Measurements from ENCODE around the gene HSPA1L.

The HSPA1L gene

DNA sequence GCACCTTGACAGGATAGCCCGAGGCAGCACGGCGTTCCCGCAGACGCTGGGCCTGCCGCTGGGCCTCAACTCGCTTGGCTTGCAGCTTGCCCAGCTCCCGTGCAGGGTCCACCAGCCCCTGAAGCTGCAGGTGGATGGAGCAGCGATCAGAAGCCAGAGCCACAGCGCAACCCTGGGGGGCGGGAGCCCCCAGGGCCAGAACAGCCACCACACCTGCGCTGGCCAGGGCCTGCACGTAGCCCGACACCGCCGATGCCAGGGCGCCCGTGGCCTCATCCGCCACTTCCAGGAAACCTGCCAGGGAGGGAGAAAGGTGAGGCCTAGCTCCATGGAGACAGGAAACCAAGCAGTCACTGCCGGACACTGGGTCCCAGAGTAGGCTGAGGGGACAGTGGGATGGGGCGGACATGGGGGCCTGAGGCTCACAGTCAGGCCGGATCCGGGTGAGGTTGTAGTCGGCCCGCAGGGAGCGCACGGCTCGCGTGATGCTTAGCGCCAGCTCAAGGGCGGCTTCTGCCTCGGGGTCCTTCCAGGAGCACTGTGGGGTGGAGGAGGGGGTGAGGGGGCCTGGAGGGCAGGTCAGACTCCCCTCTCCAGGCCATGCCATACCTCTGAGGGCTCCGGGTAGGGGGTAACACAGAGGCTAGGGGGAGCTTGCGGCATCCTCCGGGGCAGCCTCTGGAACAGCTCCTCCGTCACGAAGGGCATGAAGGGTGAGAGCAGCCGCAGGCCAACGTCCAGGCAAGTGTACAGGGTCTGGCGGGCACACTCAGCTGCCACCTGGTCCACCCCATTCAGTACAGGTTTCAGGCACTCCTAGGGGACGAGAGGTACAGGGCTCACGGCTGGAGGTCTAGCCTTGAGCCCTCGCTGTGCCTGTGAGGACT lies 35.8 kb downstream of the HSPA1L start:
- Histone ChIP-seq H3K4me2 (ENCODE audit: low read length) (no peak overlapping the region), H3F3A (ENCODE audit: insufficient read depth, low read length) (no peaks in the 10 kb centered on the region), H3K4me3 (ENCODE audit: low read depth, low read length, poor library complexity, severe bottlenecking) (no peak overlapping the region), H3K36me3 (ENCODE audit: insufficient read depth, low read length) (peaks cover 67% of the 10 kb centered on the region), H3K4me1 (ENCODE audit: insufficient read depth, low read length, severe bottlenecking) (peaks cover 9% of the 10 kb centered on the region), H3K79me2 (ENCODE audit: insufficient read depth, low read length) (no peaks in the 10 kb centered on the region), H4K20me1 (ENCODE audit: insufficient read depth, low read length) (no peaks in the 10 kb centered on the region), H2AFZ (ENCODE audit: low read length) (no peak overlapping the region), H3K27ac (ENCODE audit: low read depth, low read length, poor library complexity, severe bottlenecking) (no peak overlapping the region), H3K27me3 (ENCODE audit: insufficient read depth, low read length) (no peaks in the 10 kb centered on the region), H3K9me3 (ENCODE audit: low read length) (no peaks in the 10 kb centered on the region), H3K9ac (ENCODE audit: low read length) (no peak overlapping the region), H3K9me2 (ENCODE audit: low read depth, low read length) (no peaks in the 10 kb centered on the region)
- TF ChIP-seq, protein P1, sequence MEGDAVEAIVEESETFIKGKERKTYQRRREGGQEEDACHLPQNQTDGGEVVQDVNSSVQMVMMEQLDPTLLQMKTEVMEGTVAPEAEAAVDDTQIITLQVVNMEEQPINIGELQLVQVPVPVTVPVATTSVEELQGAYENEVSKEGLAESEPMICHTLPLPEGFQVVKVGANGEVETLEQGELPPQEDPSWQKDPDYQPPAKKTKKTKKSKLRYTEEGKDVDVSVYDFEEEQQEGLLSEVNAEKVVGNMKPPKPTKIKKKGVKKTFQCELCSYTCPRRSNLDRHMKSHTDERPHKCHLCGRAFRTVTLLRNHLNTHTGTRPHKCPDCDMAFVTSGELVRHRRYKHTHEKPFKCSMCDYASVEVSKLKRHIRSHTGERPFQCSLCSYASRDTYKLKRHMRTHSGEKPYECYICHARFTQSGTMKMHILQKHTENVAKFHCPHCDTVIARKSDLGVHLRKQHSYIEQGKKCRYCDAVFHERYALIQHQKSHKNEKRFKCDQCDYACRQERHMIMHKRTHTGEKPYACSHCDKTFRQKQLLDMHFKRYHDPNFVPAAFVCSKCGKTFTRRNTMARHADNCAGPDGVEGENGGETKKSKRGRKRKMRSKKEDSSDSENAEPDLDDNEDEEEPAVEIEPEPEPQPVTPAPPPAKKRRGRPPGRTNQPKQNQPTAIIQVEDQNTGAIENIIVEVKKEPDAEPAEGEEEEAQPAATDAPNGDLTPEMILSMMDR (IDR thresholded peaks at IDR 0.05; ENCODE audit: low read length), result no peak
- no peak for TF ChIP-seq EZH2 (IDR thresholded peaks at IDR 0.05; ENCODE audit: borderline replicate concordance, low read length)

DNA sequence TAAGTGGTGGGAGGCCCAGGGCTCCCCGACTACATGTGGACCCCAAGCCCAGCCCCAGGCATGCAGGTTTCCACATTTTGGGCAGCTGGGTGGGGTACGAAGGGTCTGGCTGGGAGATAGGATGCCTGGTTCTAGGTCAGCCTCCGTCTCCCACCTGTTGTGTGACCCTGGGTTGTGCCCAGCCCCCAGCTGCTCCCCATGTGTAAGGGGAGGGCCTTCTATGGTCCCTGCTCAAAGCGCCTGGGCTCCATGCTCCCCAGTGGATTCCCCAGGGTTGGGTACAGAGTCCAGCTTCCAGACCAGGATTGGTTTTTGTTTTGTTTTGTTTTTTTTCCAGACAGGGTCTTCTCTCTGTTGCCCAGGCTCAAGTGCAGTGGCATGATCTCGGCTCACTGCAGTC lies 36.9 kb downstream of the HSPA1L start:
- H3K36me3 ChIP-seq (ENCODE audit: insufficient read depth, low read length), result peaks cover 57% of the 10 kb centered on the region

GRCh38 chr6:31777667-31778050 lies 37.4 kb downstream of the HSPA1L start:
- no peak overlapping the region for H3K4me3 ChIP-seq (ENCODE audit: low read depth, low read length, poor library complexity, severe bottlenecking)
- H3K36me3 ChIP-seq (ENCODE audit: insufficient read depth, low read length), result peaks cover 52% of the 10 kb centered on the region
- H4K20me1 ChIP-seq (ENCODE audit: insufficient read depth, low read length), result no peaks in the 10 kb centered on the region
- H2AFZ ChIP-seq (ENCODE audit: low read length), result no peak overlapping the region
- H3K4me2 ChIP-seq (ENCODE audit: low read length), result no peak overlapping the region
- H3K27ac ChIP-seq (ENCODE audit: low read depth, low read length, poor library complexity, severe bottlenecking), result no peak overlapping the region
- H3K9ac ChIP-seq (ENCODE audit: low read length), result no peak overlapping the region
- H3K27me3 ChIP-seq (ENCODE audit: insufficient read depth, low read length), result no peaks in the 10 kb centered on the region
- H3K4me1 ChIP-seq (ENCODE audit: insufficient read depth, low read length, severe bottlenecking), result peaks cover 9% of the 10 kb centered on the region
- H3K9me2 ChIP-seq (ENCODE audit: low read depth, low read length), result no peaks in the 10 kb centered on the region
- H3F3A ChIP-seq (ENCODE audit: insufficient read depth, low read length), result no peaks in the 10 kb centered on the region
- no peaks in the 10 kb centered on the region for H3K79me2 ChIP-seq (ENCODE audit: insufficient read depth, low read length)
- no peaks in the 10 kb centered on the region for H3K9me3 ChIP-seq (ENCODE audit: low read length)
- no peak for TF ChIP-seq EZH2 (IDR thresholded peaks at IDR 0.05; ENCODE audit: borderline replicate concordance, low read length)
- TF ChIP-seq, protein P1 (IDR thresholded peaks at IDR 0.05; ENCODE audit: low read length), result no peak

More for the DNA sequence above, 36.9 kb downstream of the HSPA1L start:
- H3K4me1 ChIP-seq (ENCODE audit: insufficient read depth, low read length, severe bottlenecking), result peaks cover 9% of the 10 kb centered on the region
- no peaks in the 10 kb centered on the region for H3F3A ChIP-seq (ENCODE audit: insufficient read depth, low read length)
- no peaks in the 10 kb centered on the region for H4K20me1 ChIP-seq (ENCODE audit: insufficient read depth, low read length)
- H3K4me3 ChIP-seq (ENCODE audit: low read depth, low read length, poor library complexity, severe bottlenecking), result no peak overlapping the region
- H3K9me3 ChIP-seq (ENCODE audit: low read length), result no peaks in the 10 kb centered on the region
- no peaks in the 10 kb centered on the region for H3K79me2 ChIP-seq (ENCODE audit: insufficient read depth, low read length)
- no peak overlapping the region for H3K27ac ChIP-seq (ENCODE audit: low read depth, low read length, poor library complexity, severe bottlenecking)
- H2AFZ ChIP-seq (ENCODE audit: low read length), result no peak overlapping the region
- H3K4me2 ChIP-seq (ENCODE audit: low read length), result no peak overlapping the region
- TF ChIP-seq EZH2 (IDR thresholded peaks at IDR 0.05; ENCODE audit: borderline replicate concordance, low read length), result no peak
- TF ChIP-seq, protein P1 (IDR thresholded peaks at IDR 0.05; ENCODE audit: low read length), result no peak
- H3K27me3 ChIP-seq (ENCODE audit: insufficient read depth, low read length), result no peaks in the 10 kb centered on the region
- H3K9me2 ChIP-seq (ENCODE audit: low read depth, low read length), result no peaks in the 10 kb centered on the region
- H3K9ac ChIP-seq (ENCODE audit: low read length), result no peak overlapping the region
